ENCODE data around the gene CXCR6.
A peak's percentile ranks its signal among the peaks of the same experiment; 100 is the strongest.

Gene CXCR6

GRCh38 chr3:45922950-45923590 lies 20.2 kb upstream of the CXCR6 start:
- no peak for DNase-seq

- DNase-seq, result no peak
Measured at GRCh38 chr3:45923755-45924154, 19.5 kb upstream of the CXCR6 start.

- no peak for DNase-seq
Measured at GRCh38 chr3:45927881-45928280, 15.4 kb upstream of the CXCR6 start.

GRCh38 chr3:45929042-45929679 lies 14.1 kb upstream of the CXCR6 start:
- DNase-seq, result peak in 1 of 2 donors; percentile 4

- DNase-seq, result no peak
Measured at GRCh38 chr3:45931496-45931895, 11.8 kb upstream of the CXCR6 start.

- DNase-seq, result no peak
Measured at GRCh38 chr3:45932112-45932511, 11.2 kb upstream of the CXCR6 start.

GRCh38 chr3:45933591-45933990 lies 9.7 kb upstream of the CXCR6 start:
- DNase-seq, result no peak

GRCh38 chr3:45936261-45936660 lies 7.0 kb upstream of the CXCR6 start:
- DNase-seq, result no peak

GRCh38 chr3:45937206-45938042 lies 5.8 kb upstream of the CXCR6 start:
- no peak for DNase-seq

GRCh38 chr3:45938043-45938435 lies 5.2 kb upstream of the CXCR6 start:
- DNase-seq, result no peak

- DNase-seq, result peak; percentile 76 to 83
Measured at GRCh38 chr3:45938864-45939263, 4.4 kb upstream of the CXCR6 start.

GRCh38 chr3:45939341-45939771 lies 3.9 kb upstream of the CXCR6 start:
- peak in 1 of 2 donors; percentile 21 for DNase-seq

GRCh38 chr3:45940004-45940780 lies 3.1 kb upstream of the CXCR6 start:
- DNase-seq, result no peak

GRCh38 chr3:45940781-45941365 lies 2.4 kb upstream of the CXCR6 start:
- DNase-seq, result no peak

GRCh38 chr3:45942051-45942825 lies 1.0 kb upstream of the CXCR6 start:
- no peak for DNase-seq

- DNase-seq, result no peak
Measured at GRCh38 chr3:45944830-45945620, 1.8 kb downstream of the CXCR6 start.

GRCh38 chr3:45946307-45946706 lies 3.0 kb downstream of the CXCR6 start:
- DNase-seq, result no peak

GRCh38 chr3:45946875-45947274 lies 3.6 kb downstream of the CXCR6 start:
- DNase-seq, result no peak

GRCh38 chr3:45947361-45947760 lies 4.1 kb downstream of the CXCR6 start:
- no peak for DNase-seq

GRCh38 chr3:45948311-45948781 lies 5.1 kb downstream of the CXCR6 start:
- no peak for DNase-seq

- no peak for DNase-seq
Measured at GRCh38 chr3:45948881-45949280, 5.6 kb downstream of the CXCR6 start.

Measured in hippocampal formation (tissue), 2 donors.